OCI-LY7 (cell line): Measurements from ENCODE around the gene SMC5.
A peak's percentile ranks its signal among the peaks of the same experiment; 100 is the strongest.

Source experiments
- EZH2phosphoT487 ChIP-seq: fragments of 200-600 bp; sonication (generic); IDR thresholded peaks from 2 replicates; pipeline ENCODE4 v1.6.1; 2018; ENCODE audit warnings: low read depth, borderline replicate concordance, mild to moderate bottlenecking, mixed run types, antibody characterized with exemption, low read length, moderate library complexity, mixed read lengths
- TF ChIP-seq, protein P1 (sequence below): fragments of 200-600 bp; sonication (generic); conservative IDR thresholded peaks from 2 replicates; pipeline ENCODE4 v1.5.1; 2014; ENCODE audit warnings: mild to moderate bottlenecking, antibody characterized with exemption, low read length, moderate library complexity, mixed read lengths

GRCh38 chr9:70392189-70392588 lies 133.4 kb downstream of the SMC5 start:
- TF ChIP-seq, protein P1, sequence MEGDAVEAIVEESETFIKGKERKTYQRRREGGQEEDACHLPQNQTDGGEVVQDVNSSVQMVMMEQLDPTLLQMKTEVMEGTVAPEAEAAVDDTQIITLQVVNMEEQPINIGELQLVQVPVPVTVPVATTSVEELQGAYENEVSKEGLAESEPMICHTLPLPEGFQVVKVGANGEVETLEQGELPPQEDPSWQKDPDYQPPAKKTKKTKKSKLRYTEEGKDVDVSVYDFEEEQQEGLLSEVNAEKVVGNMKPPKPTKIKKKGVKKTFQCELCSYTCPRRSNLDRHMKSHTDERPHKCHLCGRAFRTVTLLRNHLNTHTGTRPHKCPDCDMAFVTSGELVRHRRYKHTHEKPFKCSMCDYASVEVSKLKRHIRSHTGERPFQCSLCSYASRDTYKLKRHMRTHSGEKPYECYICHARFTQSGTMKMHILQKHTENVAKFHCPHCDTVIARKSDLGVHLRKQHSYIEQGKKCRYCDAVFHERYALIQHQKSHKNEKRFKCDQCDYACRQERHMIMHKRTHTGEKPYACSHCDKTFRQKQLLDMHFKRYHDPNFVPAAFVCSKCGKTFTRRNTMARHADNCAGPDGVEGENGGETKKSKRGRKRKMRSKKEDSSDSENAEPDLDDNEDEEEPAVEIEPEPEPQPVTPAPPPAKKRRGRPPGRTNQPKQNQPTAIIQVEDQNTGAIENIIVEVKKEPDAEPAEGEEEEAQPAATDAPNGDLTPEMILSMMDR, result peak; percentile 70
- no peak for TF ChIP-seq EZH2phosphoT487
